HG02943 (cell line): Measurements from ENCODE around the gene LSM14B.
A peak's percentile ranks its signal among the peaks of the same experiment; 100 is the strongest.
"Not testable (repeated sequence)": the region's sequence is repeated elsewhere in the genome, so short reads cannot be mapped to it uniquely, and the experiment has no call there.

Experiments
- ATAC-seq: cut with Tn5 transposase; IDR thresholded peaks from one replicate; pipeline ENCODE4 v1.9.1; 2021; ENCODE audit warnings: mild to moderate bottlenecking, low read depth, moderate library complexity; ENCODE audit not compliant: unreplicated experiment

Gene LSM14B

DNA sequence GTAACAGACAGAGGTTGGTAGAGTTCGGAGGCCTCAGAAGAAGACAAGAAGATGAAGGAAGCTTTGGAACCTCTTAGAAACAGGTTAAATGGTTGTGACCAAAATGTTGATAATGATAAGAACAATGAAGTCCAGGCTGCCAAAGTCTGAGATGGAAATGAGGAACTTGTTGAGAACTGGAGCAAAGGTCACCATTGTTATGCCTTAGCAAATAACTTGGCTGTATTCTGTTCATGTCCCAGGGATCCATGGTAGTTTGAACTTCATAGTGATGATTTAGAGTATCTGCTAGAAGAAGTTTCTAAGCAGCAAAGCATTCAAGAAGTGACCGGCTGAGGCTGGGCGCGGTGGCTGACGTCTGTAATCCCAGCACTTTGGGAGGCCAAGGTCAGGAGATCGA lies 11.1 kb upstream of the LSM14B start:
- no peak for ATAC-seq

DNA sequence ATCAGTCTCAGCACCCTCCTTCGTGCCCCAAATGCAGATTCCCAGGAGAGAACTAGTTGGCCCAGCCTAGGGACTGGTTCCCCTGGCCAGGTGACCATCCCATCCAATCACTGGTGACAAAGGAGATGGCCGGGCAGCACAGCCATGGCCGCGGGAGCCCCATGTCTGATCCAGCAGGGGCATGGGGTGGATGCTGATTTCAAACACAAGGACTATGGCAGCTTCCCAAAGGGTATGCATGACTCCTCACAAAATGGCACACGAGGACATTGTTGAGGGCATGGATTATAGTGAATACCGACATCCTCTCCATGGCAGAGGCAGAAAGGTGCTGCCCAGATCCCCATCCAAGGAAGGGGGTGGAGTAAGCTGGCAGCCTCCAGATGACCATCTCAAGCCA lies 9.9 kb upstream of the LSM14B start:
- ATAC-seq, result no peak

DNA sequence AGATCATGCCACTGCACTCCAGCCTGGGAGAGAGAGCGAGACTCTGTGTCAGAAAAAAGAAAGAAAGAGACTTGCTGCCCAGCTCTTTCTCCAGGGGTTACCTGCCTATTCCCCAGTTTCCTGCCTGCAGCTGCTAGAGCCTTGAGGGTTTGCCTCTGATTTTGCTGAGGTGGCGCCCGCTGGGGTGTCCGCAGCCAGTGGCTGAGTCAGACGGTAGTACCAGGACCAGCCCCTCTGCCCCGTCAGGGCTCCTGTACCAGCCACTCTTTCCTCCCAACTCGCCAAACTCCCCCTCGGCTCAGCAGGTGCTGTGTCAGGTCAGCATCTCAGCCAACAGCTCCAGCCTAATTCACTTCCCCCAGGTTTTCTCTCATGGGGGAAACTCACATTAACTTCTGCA lies 7.4 kb upstream of the LSM14B start:
- ATAC-seq, result no peak

DNA sequence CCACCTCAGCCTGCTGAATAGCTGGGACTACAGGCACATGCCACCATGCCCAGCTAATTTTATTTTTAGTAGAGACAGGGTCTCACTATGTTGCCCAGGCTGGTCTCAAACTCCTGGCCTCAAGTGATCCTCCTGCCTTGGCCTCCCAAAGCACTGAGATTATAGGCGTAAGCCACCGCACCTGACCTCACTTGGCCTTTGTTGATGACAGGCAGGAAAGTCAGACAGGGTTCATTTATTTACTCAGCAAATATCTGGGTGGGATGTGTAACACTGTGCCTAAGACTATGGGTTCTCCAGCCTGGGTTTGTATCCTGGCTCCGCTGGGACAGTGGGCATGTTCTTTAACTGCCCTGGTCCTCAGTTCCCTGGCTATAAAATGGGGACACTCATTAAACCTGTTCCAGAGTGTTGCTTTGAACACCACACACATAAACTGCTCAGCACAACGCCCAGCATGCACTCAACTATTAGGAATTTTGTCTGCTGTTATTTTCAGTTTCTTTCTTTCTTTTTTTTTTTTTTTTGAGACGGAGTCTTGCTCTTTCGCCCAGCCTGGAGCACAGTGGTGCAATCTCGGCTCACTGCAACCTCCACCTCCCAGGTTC lies 6.4 kb upstream of the LSM14B start:
- not testable (repeated sequence) for ATAC-seq

DNA sequence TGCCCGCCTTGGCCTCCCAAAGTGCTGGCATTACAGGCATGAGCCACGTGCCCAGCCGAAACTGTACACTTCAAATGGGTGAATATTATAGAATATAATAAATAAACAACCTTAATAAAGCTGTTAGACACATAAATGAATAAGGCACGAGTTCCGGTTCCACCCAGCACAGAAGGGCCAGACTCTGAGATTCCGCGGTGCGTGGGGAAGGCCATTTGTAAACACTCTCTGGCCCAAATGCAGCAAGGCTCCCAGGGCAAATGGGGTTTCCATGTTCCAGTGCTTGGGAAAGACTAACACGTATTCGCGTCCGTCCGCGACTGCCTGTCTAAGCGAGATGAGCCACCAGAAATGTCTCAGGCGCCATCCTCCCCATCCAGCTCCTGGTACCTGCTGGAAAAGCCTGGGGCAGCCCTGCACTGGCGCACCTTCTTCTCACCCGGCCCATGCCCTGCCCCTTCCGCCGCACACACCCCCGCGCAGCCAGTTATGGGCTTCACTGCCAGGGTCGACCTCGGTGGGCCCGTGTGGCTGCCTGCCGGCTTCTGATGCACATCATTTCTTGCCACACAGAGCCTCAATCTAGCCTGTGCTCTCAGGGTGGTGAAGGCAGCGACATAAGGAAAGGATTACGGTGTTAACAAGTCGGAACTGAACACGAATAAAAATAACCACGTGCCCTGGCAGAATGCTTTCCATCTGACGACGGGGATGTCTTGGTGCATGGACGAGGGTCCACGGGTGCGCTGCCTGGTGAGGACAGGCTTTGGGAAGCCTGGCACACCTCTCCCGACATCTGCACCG lies 5.5 kb upstream of the LSM14B start:
- no peak for ATAC-seq

DNA sequence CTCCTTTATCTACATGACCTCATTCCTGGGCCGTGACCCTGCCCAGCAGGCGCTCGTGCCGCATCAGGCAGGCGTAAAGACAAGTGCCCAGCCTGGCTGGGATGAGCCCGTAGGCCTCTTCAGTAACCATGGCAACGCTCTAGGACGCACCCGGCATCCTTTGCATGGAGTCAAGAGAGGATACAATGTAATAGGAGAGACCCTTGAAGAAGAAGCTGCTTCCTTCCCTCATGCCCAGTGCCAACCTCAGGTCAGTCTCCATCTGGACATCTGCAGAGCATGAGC lies 5.0 kb upstream of the LSM14B start:
- ATAC-seq, result no peak

DNA sequence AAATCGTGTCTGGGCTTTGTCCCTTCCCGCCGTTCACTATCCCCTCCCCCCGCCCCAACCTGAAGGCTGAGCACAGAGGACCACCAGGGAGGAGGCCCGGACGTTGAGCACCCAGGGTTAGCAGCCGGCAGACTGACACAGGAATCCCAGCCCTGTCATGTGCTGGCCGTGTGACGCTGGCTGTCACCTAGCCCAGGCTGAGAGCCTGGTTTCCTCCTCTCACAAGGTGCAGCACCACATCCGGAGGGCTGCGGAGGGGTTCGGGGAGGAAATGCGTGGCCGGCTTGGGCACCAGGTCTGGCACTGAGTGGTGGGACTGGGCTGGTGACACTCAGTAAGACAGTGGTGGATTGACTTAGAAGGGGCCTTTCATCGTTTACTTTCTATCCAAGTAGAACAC lies 4.6 kb upstream of the LSM14B start:
- ATAC-seq, result no peak

DNA sequence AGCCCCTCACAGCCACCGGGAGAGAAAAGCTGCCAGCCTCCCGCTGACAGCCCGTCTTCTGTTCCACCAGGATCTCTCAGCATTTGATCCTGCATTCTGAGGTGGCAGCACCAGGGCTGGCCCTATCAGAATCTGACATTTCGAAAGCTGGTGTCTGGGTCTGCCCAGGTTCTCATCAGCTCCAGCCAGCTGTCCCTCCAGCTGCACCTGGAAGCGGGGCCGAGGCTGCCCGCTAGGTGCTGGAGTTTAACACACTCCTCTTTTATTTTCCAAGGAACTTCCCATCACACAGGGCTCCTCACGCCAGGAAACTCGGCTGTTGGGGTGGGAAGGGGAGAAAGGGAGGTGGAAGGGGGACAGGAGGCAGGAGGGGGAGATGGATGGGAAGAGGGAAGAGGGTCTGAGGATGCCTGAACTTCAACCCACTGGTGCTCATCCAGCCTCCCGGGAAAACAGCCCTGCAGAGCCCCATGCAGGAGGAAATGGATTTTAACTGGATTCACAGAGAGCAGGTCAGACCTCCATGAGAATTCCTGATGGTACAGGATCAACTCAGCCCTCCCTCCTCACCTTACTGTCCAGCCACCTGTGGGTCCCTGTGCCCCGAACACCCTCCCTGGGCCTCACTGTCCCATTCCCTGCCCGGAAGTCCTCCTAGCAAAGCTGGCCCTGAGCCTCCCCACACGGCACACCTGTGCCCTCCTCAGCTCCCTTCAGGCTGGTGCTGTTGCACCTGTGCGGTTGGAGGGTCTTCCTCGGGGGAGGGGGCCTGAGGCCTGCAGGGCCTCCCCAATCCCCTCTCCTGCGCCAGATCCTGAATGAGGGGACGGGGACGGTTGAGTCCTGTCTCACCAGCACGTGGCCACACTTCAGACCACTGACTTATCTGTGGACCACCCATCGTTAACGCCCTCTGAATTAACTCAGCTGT lies 3.9 kb upstream of the LSM14B start:
- no peak for ATAC-seq

DNA sequence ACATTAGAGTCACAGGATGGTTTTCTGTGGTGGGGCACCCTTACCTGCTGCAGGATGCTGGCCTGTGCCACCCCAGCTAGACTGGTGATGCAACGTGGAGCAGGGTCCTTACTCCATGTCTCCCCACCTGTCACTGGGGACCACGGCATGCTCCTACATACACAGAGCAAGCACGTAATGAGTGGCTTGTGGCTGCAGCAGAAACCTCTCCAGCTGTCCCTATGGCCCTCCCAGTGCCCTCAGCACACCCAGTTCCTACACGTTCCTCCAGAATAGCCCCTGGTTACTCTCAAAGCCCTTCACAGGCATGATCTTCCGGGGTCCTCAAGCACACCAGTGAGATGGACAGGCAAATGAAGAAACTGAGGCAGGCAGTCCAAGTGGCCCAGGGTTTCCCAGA lies 3.2 kb upstream of the LSM14B start:
- ATAC-seq, result no peak

DNA sequence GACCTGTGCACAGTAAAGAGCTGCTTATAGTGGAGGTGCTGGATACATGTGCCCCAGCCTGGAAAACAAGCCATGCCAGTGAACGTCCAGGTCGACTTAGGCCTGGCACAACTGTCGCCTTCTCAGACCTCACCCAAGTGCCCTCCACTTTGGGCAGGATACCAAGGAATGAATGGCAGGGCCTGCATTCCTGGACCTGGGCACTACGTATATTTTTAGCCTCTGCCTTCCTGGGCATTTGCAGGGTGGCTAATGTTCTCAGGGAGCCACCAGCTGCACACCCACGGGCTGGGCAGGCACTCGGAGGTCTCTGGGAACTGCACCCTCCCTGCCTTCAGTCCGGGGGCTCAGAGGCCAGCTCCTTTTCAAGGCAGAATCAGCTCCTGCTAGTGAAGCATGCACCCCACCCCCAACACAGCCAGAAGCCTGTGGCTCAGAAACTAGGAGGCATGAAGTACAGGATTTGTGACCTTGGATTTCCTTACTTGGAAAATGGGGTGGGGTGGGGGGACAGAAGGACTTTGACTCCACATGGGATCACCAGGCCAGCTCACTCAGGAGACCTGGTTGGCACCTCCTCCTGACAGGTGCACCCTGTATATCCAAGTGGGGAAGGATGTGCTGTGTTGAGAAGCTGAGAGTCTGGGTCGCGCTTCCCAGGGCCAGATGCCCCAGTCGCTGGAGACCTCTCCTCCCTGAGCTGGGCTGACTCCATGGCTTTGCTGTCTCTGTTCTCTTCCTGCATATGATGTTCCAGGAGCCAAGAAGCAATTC lies 2.5 kb upstream of the LSM14B start:
- ATAC-seq, result no peak

DNA sequence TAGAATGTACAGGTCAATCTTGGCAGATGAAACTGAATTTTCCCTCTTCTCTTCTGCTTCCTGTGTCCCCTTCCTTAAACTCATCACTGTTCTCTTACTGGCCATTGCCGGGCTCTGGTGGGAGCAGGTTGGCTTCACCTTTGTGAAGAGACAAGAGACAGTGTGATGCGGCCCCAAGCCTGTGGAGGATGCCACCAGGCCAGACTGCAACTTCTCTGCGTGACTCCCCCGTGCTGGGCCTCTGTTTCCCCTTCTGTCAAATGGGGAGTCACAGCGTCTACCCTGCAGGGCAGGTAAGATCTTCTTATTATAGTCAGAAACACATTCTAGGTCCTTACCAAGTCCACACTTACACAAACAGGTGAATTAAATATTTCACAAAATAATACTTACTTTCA lies 1.9 kb upstream of the LSM14B start:
- no peak for ATAC-seq

DNA sequence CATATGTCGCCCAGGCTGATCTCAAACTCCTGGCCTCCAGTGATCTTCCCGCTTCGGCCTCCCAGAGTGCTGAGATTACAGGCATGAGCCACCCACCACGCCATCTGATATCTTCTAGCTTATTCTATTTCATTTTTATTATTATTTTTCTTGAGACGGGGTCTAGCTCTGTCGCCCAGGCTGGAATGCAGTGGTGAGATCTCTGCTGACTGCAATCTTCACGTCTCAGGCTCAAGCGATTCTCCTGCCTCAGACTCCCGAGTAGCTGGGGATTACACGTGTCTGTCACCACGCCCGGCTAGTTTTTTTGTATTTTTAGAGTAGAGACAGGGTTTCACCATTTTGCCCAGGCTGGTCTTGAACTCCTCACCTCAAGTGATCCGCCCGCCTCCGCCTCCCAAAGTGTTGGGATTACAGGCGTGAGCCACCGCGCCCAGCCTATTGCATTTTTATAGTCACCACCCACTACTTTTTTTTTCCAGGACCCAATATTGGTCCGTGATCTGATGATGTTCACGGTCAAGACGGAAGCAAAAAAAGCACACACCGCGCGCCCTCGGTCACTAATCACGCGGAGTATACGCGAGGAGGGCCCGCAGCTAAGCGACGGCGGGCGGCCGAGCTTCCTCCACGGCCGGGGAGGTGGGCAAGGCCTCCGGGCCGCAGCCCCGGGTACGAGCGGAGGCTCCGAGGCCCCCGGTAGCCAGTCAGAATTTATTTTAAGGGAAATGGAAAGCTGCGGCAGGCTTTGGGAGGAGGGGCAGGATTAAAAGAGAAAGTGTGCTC lies 1.1 kb upstream of the LSM14B start:
- ATAC-seq, result peak; percentile 9

DNA sequence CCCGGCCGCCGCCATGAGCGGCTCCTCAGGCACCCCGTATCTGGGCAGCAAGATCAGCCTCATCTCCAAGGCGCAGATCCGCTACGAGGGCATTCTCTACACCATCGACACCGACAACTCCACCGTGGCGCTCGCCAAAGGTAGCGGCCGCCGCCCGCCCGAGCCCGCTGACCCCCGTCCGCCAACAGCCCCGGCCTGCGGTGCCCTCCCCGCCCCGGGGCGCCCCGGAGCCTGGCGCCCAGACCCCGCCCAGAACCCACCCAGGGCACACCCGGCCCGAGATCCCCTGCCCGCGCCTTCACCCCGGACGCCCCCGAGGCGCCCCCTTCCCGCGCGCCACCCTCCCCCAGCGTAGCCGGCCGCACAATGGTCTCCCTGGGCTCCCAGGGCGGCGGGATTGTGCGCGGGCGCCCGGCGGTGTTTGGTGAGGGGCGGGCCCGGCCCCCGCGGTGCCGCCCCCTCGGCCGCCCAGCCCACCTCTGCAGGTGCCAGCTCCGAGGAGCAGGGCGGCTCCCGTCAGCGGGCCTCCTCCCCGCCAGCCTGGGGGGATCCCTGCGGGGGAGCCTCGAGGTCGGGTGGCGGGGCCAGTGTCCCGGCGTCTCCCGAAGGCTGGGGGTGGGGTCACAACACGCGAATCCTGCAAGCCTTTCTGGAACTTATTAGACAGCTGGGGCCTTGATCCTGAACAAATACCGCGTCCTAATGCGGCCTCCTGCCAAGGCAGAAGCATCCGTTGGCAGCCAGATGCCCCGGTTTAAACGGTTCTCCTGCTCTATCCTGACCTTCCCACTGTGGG lies 577 bp downstream of the LSM14B start:
- peak; percentile 8 for ATAC-seq

DNA sequence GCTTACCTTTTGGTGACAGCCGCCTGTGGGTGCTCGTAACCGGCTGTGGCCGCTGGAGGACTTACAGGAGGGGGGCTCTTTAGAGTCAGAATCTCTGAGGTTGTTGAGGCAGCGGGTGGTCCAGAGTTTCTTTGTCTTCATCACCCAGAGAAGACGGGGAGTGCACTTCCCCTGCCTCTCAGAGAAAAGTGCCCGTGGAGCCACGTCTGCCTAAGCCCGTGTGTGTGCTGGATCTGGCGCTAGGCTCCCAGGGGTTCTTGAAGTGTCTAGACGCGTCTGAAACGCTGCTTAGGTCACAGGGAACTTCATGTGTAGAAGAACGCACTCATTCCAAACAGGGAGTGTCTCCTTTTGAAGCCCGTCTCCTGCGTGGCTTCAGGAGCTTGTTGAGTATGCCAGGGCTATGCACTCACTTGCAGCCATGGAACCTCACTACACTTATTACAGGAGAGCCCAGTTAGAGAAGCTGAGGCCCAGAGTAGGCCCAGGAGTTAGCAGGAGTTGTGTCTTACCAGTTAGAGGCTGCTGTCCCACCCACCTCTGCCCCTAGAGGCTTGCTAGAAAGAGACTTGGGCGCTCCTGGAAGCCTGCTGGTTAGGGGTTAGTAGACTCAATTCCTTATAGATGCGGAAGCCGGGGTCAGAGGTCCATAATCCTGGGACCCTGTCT lies 1.3 kb downstream of the LSM14B start:
- ATAC-seq, result no peak

DNA sequence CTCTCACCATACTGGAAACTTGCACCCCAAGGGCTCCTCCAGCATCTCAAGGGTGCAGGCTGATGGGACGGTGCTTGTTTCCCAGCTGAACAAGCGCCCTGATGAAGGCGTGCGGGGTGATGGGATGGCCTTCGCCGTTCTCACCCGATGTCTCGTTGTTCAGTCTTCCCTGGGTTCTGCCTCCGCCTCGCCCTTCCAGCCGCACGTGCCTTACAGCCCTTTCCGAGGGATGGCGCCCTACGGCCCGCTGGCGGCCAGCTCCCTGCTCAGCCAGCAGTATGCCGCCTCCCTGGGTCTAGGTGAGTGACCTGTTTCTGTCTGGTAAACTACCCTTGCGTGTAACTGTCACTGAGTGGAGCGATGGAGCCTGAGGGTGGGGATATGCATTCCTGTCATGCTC lies 3.9 kb downstream of the LSM14B start:
- no peak for ATAC-seq

DNA sequence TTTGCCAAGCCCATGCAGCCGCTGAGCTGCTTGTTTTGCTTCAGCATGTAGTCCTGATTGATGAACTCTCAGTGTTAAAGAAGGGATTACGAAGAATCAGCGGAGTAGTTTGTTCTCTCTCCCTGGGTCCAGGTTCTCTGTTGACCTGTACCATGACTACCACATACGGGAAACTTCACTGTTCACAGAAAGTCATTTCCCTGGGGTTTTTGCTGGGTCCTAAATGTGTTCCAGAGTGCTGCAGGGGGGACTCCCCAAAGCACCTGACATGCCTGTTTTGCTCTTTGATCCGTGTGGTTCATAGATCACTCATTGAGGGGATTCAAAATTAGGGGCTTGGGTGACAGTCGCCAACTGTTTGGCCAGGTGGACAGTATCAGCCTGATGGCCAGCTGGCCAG lies 5.5 kb downstream of the LSM14B start:
- no peak for ATAC-seq

DNA sequence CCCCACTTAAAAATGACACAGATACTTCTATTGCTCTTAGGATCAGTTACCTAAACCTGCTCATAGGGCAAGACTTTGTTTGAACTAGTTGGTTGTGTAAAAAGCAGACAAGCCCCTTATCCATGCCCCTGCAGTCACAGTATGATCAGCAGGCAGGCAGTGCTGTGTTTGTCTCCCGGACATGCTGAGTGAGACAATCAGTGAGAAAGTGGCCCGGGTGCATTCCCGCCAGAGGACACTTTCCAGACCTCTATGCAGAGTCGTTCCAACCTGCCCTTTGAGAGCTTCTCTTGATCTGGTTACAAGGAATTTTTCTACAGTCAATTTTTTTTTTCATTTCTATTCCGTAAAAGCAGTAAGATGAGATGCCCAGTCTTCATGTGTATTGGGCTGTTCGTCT lies 6.2 kb downstream of the LSM14B start:
- no peak for ATAC-seq

DNA sequence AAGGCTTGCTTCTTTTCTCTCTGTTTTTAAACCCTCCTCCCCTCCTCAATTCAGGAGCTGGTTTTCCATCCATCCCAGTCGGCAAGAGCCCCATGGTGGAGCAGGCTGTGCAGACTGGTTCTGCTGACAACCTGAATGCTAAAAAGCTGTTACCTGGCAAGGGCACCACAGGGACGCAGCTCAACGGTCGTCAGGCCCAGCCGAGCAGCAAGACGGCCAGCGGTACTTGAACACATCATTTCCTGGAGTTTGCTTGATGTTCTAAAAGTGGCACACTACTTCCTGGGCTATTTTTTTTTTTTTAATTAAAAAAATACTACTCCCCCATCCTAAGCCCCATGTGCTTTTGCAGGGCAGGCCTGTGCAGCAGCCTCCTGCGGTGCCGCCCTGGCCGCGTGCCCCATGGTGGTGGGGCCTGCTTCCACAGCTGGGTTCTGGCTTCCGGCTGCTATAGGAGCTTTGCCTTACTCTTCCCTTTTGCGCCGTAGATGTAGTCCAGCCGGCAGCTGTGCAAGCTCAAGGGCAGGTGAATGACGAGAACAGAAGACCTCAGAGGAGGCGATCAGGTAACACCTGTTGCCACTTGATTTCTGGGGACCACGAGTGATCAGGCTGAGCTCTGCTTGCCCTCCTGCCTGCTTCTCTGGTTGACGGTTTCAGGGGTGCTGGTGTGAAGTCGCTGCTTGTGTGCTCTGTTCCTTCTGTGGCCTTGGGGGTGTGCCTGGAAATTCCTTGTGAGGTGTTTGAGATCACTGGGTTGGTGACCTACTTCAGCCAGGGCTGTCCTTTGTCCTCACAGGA lies 7.7 kb downstream of the LSM14B start:
- ATAC-seq, result no peak
